Peyer's patch (tissue), 4 donors: Measurements from ENCODE around the gene EDN2.

Experiments used
- POLR2A ChIP-seq, 2 donors: fragments of 450-650 bp; IDR thresholded peaks; one replicate each; pipeline ENCODE4 v1.5.1; 2017; ENCODE audit warnings: antibody characterized with exemption in 2 of 2, mild to moderate bottlenecking in 2 of 2, moderate library complexity in 2 of 2
- TF ChIP-seq, protein P1 (sequence below), 6 experiments: fragments of 450-650 bp in 4 of 6; fragments of 200-600 bp in 2 of 6; sonication (generic) in 1 of 6; IDR thresholded peaks; one replicate each; pipeline ENCODE4 v1.5.1; 2017 to 2019; ENCODE audit warnings: antibody characterized with exemption in 6 of 6, mild to moderate bottlenecking in 3 of 6, moderate library complexity in 1 of 6

GRCh38 chr1:41434748-41435449 lies 49.6 kb downstream of the EDN2 start:
- TF ChIP-seq, protein P1, sequence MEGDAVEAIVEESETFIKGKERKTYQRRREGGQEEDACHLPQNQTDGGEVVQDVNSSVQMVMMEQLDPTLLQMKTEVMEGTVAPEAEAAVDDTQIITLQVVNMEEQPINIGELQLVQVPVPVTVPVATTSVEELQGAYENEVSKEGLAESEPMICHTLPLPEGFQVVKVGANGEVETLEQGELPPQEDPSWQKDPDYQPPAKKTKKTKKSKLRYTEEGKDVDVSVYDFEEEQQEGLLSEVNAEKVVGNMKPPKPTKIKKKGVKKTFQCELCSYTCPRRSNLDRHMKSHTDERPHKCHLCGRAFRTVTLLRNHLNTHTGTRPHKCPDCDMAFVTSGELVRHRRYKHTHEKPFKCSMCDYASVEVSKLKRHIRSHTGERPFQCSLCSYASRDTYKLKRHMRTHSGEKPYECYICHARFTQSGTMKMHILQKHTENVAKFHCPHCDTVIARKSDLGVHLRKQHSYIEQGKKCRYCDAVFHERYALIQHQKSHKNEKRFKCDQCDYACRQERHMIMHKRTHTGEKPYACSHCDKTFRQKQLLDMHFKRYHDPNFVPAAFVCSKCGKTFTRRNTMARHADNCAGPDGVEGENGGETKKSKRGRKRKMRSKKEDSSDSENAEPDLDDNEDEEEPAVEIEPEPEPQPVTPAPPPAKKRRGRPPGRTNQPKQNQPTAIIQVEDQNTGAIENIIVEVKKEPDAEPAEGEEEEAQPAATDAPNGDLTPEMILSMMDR (IDR thresholded peaks at IDR 0.05) = no peak
- no peak for TF ChIP-seq POLR2A (IDR thresholded peaks at IDR 0.05)
